ENCODE measurements around the gene GPR171. TPM values are rescaled to one million over a fixed set of nuclear protein-coding genes. Genes with fewer than 3 reads are reported as not detected.

The GPR171 gene
- total RNA-seq, 1 donor from 2014 or later: not detected

DNA sequence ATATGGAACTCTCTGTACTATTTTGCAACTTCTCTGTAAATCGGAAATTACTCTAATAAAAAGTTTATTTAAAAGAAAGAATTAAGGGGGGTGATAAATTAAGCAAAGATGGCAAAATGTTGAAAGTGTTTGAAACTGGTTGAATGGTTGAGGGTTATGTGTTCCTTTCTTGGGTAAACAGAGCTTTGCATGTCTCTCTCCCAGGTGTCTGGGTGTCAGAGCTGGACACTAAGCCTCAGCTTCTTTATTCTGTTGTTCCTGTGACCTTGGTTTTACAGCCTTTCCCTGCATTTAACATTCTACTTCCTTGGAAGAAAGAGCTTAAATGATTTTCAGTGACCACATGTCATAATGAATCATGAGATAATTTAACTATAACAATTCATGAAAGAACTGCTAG lies 7.2 kb downstream of the GPR171 start:
- FAIRE-seq: no peak
- no peaks in the 10 kb centered on the region for H3K9me3 Mint-ChIP-seq (ENCODE audit: unreplicated experiment)
- H3K36me3 Mint-ChIP-seq (ENCODE audit: low read depth, unreplicated experiment): no peaks in the 10 kb centered on the region
- Histone ChIP-seq H3K79me2 (ENCODE audit: insufficient read depth, low read length) (no peaks in the 10 kb centered on the region), H3K4me2 (ENCODE audit: low read length) (no peak overlapping the region), H3K36me3 (ENCODE audit: insufficient read depth, low read length) (no peaks in the 10 kb centered on the region), H2AFZ (ENCODE audit: low read depth, low read length) (no peak overlapping the region), H3K27ac (ENCODE audit: low read depth, low read length) (no peak overlapping the region), H3K9me3 (ENCODE audit: insufficient read depth, low read depth, low read length) (no peaks in the 10 kb centered on the region), H3K4me3 (ENCODE audit: insufficient read depth, low read depth, low read length) (no peak overlapping the region), H4K20me1 (ENCODE audit: insufficient read depth, low read length) (no peaks in the 10 kb centered on the region), H3K9ac (ENCODE audit: low read length) (no peak overlapping the region), H3K4me1 (ENCODE audit: insufficient read depth, low read length) (no peaks in the 10 kb centered on the region), H3K27me3 (ENCODE audit: insufficient read depth, low read length) (no peaks in the 10 kb centered on the region)
- no peaks in the 10 kb centered on the region for H3K27me3 Mint-ChIP-seq (ENCODE audit: low read depth, unreplicated experiment)
- peak overlapping the region; percentile 56 for H3K27ac Mint-ChIP-seq (ENCODE audit: unreplicated experiment)
- peaks cover 20% of the 10 kb centered on the region for H3K4me1 Mint-ChIP-seq (ENCODE audit: low read depth, unreplicated experiment)
- no peak overlapping the region for H3K4me3 Mint-ChIP-seq (ENCODE audit: unreplicated experiment)
- DNase-seq (ENCODE audit: low read depth): no peak
- TF ChIP-seq, protein P1, sequence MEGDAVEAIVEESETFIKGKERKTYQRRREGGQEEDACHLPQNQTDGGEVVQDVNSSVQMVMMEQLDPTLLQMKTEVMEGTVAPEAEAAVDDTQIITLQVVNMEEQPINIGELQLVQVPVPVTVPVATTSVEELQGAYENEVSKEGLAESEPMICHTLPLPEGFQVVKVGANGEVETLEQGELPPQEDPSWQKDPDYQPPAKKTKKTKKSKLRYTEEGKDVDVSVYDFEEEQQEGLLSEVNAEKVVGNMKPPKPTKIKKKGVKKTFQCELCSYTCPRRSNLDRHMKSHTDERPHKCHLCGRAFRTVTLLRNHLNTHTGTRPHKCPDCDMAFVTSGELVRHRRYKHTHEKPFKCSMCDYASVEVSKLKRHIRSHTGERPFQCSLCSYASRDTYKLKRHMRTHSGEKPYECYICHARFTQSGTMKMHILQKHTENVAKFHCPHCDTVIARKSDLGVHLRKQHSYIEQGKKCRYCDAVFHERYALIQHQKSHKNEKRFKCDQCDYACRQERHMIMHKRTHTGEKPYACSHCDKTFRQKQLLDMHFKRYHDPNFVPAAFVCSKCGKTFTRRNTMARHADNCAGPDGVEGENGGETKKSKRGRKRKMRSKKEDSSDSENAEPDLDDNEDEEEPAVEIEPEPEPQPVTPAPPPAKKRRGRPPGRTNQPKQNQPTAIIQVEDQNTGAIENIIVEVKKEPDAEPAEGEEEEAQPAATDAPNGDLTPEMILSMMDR (IDR thresholded peaks at IDR 0.05; ENCODE audit: insufficient read depth, low read depth, low read length): no peak
- no peak for TF ChIP-seq EZH2 (IDR thresholded peaks at IDR 0.05; ENCODE audit: insufficient read depth, low read length)

GRCh38 chr3:151192545-151192944 lies 10.5 kb downstream of the GPR171 start:
- Histone ChIP-seq H3K4me2 (ENCODE audit: low read length) (no peak overlapping the region), H3K4me1 (ENCODE audit: insufficient read depth, low read length) (no peaks in the 10 kb centered on the region), H3K36me3 (ENCODE audit: insufficient read depth, low read length) (no peaks in the 10 kb centered on the region), H3K9me3 (ENCODE audit: insufficient read depth, low read depth, low read length) (no peaks in the 10 kb centered on the region), H2AFZ (ENCODE audit: low read depth, low read length) (no peak overlapping the region), H3K9ac (ENCODE audit: low read length) (no peak overlapping the region), H3K79me2 (ENCODE audit: insufficient read depth, low read length) (no peaks in the 10 kb centered on the region), H3K27ac (ENCODE audit: low read depth, low read length) (no peak overlapping the region), H4K20me1 (ENCODE audit: insufficient read depth, low read length) (no peaks in the 10 kb centered on the region), H3K27me3 (ENCODE audit: insufficient read depth, low read length) (no peaks in the 10 kb centered on the region), H3K4me3 (ENCODE audit: insufficient read depth, low read depth, low read length) (no peak overlapping the region)
- H3K27me3 Mint-ChIP-seq (ENCODE audit: low read depth, unreplicated experiment): no peaks in the 10 kb centered on the region
- H3K9me3 Mint-ChIP-seq (ENCODE audit: unreplicated experiment): no peaks in the 10 kb centered on the region
- H3K4me1 Mint-ChIP-seq (ENCODE audit: low read depth, unreplicated experiment): peaks cover 11% of the 10 kb centered on the region
- no peak for TF ChIP-seq EZH2 (IDR thresholded peaks at IDR 0.05; ENCODE audit: insufficient read depth, low read length)
- TF ChIP-seq, protein P1 (IDR thresholded peaks at IDR 0.05; ENCODE audit: insufficient read depth, low read depth, low read length): no peak
- no peak overlapping the region for H3K27ac Mint-ChIP-seq (ENCODE audit: unreplicated experiment)
- DNase-seq (ENCODE audit: low read depth) (no peak), FAIRE-seq (no peak)
- no peak overlapping the region for H3K4me3 Mint-ChIP-seq (ENCODE audit: unreplicated experiment)
- H3K36me3 Mint-ChIP-seq (ENCODE audit: low read depth, unreplicated experiment): peaks cover 3% of the 10 kb centered on the region

DNA sequence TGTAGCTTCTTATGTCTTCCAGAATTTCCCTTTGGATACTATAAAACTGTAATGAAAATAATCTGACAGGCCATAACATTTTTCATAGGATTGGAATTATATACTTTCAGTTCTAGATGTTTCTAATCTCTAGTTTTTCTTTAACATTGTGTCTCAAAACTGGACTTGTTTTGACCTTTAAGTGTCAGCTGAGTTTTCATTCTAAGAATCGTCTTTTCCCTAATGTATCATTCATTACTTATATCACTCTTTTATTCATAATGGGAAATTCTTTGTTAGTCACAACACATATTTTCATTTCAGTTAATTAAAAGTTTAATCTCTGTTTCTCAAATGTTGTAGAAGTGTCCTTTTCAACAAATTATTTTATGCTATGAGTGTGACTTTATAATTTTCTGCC lies 11.9 kb downstream of the GPR171 start:
- H4K20me1 ChIP-seq (ENCODE audit: insufficient read depth, low read length): no peaks in the 10 kb centered on the region
- H3K9ac ChIP-seq (ENCODE audit: low read length): no peak overlapping the region
- Mint-ChIP-seq H3K9me3 (ENCODE audit: unreplicated experiment) (no peaks in the 10 kb centered on the region), H3K36me3 (ENCODE audit: low read depth, unreplicated experiment) (peaks cover 3% of the 10 kb centered on the region), H3K27ac (ENCODE audit: unreplicated experiment) (no peak overlapping the region), H3K4me1 (ENCODE audit: low read depth, unreplicated experiment) (peaks cover 5% of the 10 kb centered on the region), H3K4me3 (ENCODE audit: unreplicated experiment) (no peak overlapping the region), H3K27me3 (ENCODE audit: low read depth, unreplicated experiment) (no peaks in the 10 kb centered on the region)
- no peak for DNase-seq (ENCODE audit: low read depth)
- no peak for FAIRE-seq
- TF ChIP-seq, protein P1 (IDR thresholded peaks at IDR 0.05; ENCODE audit: insufficient read depth, low read depth, low read length): no peak
- no peak for TF ChIP-seq EZH2 (IDR thresholded peaks at IDR 0.05; ENCODE audit: insufficient read depth, low read length)
- H3K27me3 ChIP-seq (ENCODE audit: insufficient read depth, low read length): no peaks in the 10 kb centered on the region
- no peak overlapping the region for H2AFZ ChIP-seq (ENCODE audit: low read depth, low read length)
- H3K4me1 ChIP-seq (ENCODE audit: insufficient read depth, low read length): no peaks in the 10 kb centered on the region
- no peaks in the 10 kb centered on the region for H3K36me3 ChIP-seq (ENCODE audit: insufficient read depth, low read length)
- no peak overlapping the region for H3K27ac ChIP-seq (ENCODE audit: low read depth, low read length)
- no peaks in the 10 kb centered on the region for H3K9me3 ChIP-seq (ENCODE audit: insufficient read depth, low read depth, low read length)
- no peak overlapping the region for H3K4me3 ChIP-seq (ENCODE audit: insufficient read depth, low read depth, low read length)
- H3K4me2 ChIP-seq (ENCODE audit: low read length): no peak overlapping the region
- no peaks in the 10 kb centered on the region for H3K79me2 ChIP-seq (ENCODE audit: insufficient read depth, low read length)

Measured in astrocyte (in vitro differentiated cells and primary cell).